Stimulated activated CD8-positive, alpha-beta memory T cell treated with anti-CD3 and anti-CD28 coated beads, Interleukin-2, amount 100 ng/mL, for 48 hours (primary cell): ENCODE data around the gene DIPK2B.

Experiments
- DNase-seq, 2 donors: peaks; one replicate each; pipeline ENCODE4 v3.0.0-alpha.2; 2020; ENCODE audit warnings: low read depth in 2 of 2

The DIPK2B gene

GRCh38 chrX:45157647-45158046 lies 43.0 kb downstream of the DIPK2B start:
- DNase-seq = no peak

GRCh38 chrX:45154462-45154861 lies 46.2 kb downstream of the DIPK2B start:
- no peak for DNase-seq

- DNase-seq = no peak
These were observed 46.7 kb downstream of the DIPK2B start for GRCh38 chrX:45154033-45154360.
